Upper lobe of left lung (tissue), 4 donors: Measurements from ENCODE around the gene CCSAP.

Experiments
- EP300 ChIP-seq, 4 donors: sonication (generic); formaldehyde crosslinking; IDR thresholded peaks; one replicate each; pipeline ENCODE4 v1.5.1; 2017; ENCODE audit warnings: antibody characterized with exemption in 4 of 4, control low read depth in 2 of 4
- POLR2AphosphoS5 ChIP-seq, 2 donors: sonication (generic); formaldehyde crosslinking; IDR thresholded peaks; one replicate each; pipeline ENCODE4 v1.5.1; 2017; ENCODE audit warnings: antibody characterized with exemption in 2 of 2

DNA sequence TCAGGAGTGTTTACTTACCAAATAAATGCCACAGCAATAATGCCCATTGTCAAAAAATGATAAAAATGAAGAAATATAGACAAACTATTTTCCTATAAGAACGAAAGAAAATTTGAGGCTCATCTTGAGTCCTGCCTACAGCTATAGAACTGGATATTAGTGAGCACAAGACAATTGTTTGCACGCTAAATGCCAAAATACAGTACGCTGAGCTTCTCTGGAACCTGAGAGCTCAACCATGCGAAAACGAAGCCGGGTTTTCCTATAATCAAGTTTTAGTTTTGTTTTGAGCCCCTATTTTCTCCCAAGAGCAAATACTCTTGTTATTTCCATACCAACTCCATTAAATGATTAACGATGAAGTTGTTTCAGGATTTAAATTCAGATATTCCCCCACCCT, 42.0 kb upstream of the CCSAP start:
- no peak for TF ChIP-seq POLR2AphosphoS5 (IDR thresholded peaks at IDR 0.05)
- no peak for TF ChIP-seq EP300 (IDR thresholded peaks at IDR 0.05)
